GM12873 (cell line): ENCODE results near the gene LIFR.

Source experiments
- CTCF ChIP-seq: IDR thresholded peaks from 2 replicates; pipeline ENCODE4 v1.5.1; 2012; ENCODE audit warnings: low read depth, mild to moderate bottlenecking, moderate library complexity, low read length, control low read depth; ENCODE audit not compliant: insufficient read depth; ENCODE audit errors: missing control alignments

The LIFR gene

GRCh38 chr5:38478166-38478565 lies 78.3 kb downstream of the LIFR start:
- no peak for TF ChIP-seq CTCF

- no peak for TF ChIP-seq CTCF
These were observed 83.4 kb downstream of the LIFR start for GRCh38 chr5:38473008-38473407.

- TF ChIP-seq CTCF = no peak
These were observed 83.9 kb downstream of the LIFR start for GRCh38 chr5:38472541-38472940.

GRCh38 chr5:38471709-38472108 lies 84.7 kb downstream of the LIFR start:
- no peak for TF ChIP-seq CTCF

- no peak for TF ChIP-seq CTCF
These were observed 86.7 kb downstream of the LIFR start for GRCh38 chr5:38469707-38470267.

GRCh38 chr5:38468978-38469706 lies 87.3 kb downstream of the LIFR start:
- TF ChIP-seq CTCF = no peak

GRCh38 chr5:38468202-38468673 lies 88.2 kb downstream of the LIFR start:
- TF ChIP-seq CTCF = no peak
